Eye (tissue), 1 donor: ENCODE results near the gene NTRK2.

Experiments used
- DNase-seq: peaks from one replicate; pipeline ENCODE4 v3.0.0-alpha.2; 2015

NTRK2 gene

DNA sequence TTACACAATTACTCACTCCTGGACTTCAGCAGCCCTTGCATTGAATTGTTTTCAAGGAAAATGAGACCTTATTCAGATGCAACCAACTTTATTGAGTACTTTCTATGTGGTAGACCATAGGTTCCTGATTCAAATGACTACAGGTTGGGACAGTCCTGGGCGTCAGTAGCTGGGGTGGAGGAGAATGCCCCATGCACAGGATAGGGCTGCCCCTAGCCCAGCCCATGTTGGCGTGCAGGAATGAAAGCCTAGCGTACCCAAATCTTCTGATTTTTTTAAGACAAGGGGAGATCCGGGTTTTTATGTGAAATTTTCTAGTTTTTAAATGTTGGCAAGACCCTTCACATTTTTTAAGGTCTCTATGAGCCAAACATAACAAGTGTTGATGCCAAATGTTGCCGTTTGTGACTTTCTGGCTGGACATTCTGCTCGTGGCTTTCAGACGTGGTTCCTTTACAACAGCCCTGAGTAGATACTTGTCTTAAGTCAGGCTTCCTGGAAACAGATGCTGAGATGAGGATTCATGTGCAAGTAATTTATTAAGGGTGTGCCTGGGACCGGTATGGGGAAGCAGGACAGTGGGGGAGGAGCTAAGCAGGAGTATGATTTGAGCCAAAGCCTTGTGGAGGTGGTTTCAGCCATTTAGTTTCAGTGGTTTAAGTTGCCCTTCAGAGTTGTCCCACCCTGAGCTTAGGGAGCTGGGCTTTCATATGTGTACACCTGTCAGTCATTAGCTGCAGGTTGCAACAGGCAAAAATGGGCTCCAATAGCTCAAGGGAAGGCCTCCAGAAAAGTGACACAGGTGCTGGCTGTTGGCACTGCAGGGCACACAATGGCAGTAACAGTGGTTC is 154.1 kb downstream of the NTRK2 start:
- DNase-seq: peak; percentile 52

DNA sequence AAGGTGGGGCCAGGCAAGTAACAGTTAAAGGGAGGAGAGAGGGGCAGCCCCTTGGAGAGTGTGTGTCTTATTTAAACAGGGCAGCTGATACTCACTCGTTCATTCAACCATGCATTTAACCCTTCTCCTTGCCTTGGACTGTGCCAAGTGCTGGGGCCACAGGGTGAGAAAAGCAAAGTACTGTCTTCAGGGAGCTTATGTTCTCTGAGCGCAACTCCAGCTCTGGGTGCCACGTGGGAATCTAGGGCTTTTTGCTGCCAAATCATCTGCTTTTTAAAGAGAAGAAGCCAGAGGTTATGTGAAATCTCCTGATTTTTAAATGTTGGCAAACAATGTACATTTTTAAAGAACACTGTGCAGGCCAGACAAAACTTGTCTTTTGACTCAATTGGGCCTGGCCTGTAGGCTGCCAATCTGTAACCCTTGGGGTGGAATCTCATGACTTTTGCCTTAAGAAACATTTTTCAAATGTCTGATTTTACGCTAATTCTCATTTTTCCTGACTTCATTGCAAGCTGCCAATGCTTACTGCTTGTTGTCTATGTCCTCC is 157.8 kb downstream of the NTRK2 start:
- no peak for DNase-seq

DNA sequence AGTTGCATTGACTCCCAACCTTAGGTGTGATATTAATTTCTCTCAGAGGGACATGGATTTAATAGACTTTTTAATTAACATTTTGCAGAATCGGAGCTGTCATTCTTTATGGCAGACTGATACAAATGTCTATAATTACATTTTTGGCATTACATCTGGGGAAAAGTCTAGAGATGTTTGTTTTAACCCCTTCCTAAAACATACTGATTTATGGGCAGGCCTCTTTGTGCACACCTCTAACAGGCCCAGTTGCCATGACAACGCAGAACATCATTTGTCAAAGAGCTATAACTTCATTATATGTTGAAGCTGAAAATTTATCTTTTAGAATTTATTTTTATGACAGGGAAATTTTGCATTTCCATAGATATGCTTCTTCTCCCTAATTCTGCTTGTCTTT is 158.5 kb downstream of the NTRK2 start:
- no peak for DNase-seq

DNA sequence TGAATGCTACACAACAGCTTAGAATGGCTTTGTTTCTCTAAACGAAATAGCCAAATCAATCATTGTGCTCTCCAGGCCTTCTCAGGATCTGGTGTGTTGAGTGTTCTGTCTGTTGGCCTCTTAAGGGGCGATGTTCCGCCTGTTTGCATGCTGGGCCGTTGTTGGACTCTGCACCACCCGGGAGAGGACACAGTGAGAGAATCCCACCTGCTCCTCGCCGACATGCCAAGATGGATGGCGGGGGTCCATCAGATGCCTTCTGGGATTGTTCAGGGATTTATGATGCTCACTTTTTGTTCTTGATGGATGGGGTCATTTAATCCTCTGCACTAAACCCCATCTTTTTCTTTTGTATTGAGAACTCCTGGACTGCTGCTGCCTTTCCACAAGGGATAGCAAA is 159.9 kb downstream of the NTRK2 start:
- no peak for DNase-seq

DNA sequence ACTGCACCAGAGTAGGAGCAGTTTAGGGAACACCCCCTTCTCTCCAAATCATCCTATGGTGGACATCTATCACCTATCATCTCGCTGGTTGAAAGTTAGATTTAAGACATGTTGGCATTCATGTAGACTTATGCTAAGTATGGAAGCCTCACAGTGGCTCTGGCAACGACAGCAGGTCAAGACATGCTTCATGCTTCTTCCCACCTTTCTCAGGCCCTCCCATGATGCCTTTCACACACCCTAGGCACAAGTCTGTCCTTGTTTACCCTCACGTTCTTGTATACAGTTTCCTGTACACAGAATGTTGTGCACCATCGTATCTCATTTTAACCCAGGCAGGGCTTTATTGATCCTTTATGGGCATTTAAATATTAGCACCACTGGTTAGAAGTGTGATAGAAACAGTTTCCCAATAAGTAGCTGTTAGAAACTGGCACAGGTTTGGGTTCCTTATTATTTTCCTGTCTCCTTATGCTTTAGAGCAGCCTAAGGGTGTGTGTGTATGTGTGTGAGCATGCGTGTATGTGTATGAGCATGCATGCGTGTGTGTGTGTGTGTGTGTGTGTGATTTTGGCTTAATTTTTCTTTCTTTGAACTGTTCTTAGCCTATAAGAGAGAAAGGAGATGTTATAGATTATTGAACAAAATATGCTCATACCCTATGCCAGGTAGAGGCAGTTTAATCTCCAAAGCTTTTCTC is 160.6 kb downstream of the NTRK2 start:
- DNase-seq: no peak

DNA sequence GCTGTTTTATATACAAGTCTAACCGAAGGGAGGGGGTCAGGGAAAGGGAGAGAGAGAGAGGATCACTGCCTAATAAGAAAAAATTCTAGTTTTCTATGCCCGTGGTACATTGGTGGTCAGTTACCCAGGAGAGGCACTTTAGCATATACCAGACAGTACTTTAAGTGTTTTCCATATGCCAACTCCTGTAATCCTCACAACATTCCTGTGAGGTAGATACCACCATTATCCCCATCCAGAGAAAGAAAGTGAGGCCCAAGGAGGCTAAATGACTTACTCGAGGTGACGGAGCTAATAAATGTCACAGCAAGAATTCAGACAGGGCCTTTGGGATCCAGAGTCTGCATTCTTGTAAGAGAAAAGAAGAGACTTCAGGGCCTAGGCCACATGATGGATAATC is 161.8 kb downstream of the NTRK2 start:
- peak; percentile 65 for DNase-seq

DNA sequence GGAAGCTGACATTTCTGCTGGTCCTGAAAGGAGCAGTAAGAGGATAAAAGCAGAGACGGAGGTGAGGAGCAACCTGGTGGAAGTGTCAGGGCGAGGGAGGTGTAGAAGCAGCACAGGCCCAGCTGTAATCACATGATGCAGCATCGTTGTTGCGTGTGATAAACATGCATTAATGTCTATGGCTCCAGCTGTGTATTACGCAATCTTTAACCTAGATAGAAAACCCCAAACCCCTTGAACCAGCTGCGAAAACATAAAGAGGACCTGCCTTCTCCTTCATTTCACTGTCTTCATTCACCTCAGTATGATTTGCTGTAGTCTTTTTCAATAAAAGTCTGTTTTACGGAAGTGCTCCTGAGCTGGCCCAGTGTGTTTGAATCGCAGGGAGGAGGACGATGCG is 162.9 kb downstream of the NTRK2 start:
- no peak for DNase-seq

DNA sequence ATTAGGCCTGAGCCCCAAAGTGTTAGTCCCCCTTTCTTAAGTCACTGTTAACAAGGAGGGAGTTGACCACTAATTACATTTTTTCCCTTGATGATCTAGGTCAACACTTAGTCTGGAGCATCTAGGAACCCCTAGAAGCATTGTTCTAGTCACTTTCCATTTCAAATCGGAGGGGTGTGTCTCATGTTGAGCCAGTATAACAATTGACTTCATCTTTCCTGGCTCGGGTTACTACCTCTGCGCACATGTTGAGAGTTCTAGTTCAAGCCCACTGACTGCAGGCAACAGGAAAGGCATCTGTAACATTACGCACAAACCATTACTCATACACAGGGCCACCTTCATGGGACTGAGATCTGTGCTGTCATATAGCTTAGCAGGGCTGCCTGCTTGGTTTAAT is 164.9 kb downstream of the NTRK2 start:
- DNase-seq: no peak

DNA sequence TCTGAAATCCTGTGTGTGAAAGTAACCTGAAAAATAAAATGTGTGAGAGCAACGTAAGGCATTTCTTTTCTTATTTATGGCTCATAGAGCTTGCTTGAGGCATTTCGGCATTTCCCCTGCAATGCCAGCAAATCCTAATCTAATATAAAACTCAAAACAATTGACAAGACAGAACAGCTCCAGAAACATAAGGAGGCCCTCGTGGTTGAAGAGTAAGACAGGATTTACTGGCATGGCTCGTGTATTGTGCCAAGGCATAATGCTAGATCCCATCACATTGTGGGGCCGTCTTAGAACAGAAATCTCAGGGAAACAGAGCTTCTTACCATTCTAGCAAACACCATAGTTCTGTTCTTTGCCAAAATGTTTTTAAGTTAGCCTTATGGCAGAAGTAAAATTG is 166.2 kb downstream of the NTRK2 start:
- no peak for DNase-seq

DNA sequence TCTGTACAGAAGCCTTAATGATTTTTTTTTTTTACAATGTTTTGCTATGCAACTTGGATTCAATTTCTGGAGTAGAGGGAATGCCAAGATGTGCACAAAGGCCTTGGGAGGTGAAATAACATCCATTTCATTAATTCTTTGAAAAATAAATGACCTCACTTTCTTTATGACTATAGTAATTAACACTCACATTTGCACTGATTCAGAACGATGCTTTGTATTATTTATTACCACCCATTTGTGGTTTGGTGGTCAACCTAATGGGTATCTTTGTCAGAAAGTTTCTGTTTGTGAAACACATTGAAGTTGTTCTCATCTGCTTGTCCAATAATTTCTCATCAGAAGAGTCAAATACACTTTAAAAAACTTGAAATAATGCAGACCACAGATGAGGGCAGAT is 169.3 kb downstream of the NTRK2 start:
- no peak for DNase-seq

DNA sequence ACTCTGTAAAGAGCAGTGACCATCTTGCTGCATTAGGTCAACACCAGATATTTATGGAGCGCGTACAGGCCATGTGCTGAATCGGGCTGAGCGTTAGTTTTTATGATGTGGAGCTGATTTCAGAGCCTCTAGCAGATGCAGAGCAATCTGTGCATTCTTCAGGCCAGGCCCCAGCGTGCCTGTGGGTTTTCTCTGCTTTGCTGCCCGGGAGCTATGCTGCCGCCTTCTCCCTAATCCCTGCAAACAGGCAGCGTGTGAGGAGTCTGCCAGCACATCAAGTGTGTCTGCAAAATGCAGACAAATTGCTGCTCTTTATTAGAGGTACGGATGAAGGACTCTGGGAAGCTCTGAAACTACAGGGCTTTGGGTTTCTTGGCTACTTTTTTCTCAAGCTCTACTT is 170.0 kb downstream of the NTRK2 start:
- DNase-seq: peak; percentile 72

DNA sequence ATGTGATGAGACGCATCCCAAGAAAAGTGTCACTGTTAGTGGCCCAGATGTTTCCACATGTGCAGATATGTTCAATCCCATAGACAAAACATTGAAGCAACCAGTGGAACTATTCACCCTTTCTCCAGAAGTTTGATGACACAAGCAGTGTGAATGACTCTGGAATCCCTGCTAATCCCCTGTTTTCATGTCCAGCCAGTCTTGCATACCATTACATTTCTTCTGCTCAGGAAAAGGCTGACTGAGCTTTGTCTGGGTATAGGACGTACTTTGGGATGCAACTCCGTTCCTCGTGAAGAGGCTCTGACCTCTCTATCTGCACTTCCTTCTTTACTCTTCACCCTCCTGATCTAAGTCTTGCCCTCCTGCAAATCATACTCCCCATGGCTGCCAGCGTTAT is 172.4 kb downstream of the NTRK2 start:
- no peak for DNase-seq

DNA sequence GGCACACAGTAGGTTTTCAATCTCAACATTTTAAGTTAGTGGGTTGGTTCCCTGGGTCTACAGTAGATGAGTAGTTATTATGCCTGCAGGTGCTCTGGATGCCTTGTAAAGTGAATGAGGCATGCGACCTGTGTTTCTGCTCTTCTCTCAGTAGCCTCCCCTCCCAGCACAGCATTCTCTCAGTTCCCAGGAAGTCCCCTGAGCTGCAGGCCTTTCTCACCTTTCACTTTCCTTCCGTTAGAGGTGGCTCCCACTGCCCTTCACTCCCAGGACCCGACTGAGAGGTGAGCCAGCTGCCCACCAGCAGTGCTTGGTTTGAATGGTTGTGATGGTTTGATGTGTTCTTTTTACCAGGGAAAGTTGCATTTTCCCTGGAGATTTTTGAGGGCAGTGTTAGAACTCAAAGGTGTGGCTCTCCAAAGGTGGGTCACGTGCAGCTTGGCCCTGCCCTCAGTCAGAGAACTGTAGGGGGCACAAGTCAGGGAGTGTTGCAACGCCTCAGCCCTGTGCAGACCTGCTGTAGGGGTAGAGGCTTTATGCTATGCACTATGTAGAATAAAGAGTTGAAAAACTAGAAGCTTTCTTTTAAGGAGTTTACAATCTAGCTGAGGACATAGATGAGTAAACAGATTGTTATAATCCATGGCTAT is 173.8 kb downstream of the NTRK2 start:
- no peak for DNase-seq

DNA sequence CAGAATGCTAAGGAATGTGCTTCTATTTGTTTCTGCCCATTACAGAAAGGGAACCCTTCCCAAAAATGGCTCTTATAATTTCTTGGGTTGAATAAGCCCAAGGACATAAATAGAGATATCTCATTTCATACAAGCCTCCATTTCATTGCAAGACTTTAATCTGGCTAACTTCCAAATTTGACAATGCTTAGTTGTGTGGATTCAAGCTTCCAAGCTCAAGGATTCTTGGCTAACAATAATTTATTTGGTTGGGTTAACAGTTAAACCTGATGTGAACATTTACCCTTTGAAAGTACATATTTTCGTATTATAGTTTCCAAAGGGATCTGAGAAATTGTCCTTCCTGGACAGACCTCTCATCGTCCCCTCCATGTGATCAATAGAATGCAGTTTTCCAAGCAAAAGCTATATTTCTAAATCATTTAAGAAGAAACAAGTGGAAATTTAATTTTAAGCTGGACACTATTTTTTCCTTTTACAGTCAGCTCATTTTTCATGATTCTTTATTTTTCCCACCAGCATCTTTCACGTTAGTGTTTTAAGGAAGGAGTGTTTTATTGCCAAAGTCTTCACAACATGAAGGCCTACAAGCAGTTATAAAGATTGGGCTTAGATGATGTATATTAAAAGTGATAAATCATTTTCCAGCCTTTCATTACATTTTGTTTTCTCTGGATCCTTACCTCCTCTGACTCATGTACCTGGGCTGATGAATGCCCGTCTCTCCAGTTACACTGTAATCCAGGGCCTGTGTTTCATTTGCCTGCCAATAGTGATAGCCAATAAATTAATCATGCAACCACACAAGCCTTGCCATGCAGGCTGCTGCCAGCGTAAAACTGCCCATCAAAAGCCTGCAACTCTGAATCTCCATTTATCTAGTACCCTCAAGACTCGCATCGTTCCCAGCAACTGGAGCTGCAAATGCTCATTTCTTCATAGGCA is 176.7 kb downstream of the NTRK2 start:
- peak; percentile 3 for DNase-seq

DNA sequence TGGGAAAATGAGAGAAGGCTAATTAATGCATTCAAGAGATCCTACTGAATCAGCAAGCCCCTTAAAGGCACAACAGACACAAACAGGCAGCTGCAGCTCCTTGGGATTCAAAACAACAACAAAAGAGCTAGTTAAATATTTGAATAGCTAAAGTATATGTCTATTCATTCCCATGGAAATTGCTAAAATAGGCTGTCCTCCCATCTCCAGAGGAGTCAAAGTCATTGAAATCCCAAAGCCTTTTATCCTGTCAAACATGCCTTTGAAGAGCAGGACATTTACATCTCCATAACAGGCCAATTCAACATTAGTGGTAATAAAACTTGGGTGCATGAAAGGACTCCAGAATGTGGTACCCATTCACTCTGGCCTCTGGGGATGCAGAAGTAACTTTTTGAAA is 177.4 kb downstream of the NTRK2 start:
- DNase-seq: no peak

DNA sequence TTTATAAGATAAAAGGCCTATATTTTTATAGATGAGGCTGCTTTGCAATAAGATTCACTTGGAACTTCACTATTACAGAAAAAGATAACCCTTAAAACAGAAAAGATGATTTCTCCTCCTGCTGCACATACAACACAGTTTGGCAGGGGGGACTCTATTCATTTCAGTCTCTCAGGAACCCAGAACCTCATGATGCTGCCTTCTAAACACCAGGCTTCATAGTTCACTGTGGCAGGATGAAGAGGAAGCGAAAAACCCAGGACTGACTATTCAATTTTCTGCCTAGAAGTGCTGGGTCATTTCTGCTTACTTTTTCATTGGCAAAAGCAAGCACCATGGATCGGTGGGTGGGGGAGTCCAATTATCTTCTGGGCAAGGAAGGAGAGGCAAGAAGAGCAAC is 179.5 kb downstream of the NTRK2 start:
- DNase-seq: no peak

DNA sequence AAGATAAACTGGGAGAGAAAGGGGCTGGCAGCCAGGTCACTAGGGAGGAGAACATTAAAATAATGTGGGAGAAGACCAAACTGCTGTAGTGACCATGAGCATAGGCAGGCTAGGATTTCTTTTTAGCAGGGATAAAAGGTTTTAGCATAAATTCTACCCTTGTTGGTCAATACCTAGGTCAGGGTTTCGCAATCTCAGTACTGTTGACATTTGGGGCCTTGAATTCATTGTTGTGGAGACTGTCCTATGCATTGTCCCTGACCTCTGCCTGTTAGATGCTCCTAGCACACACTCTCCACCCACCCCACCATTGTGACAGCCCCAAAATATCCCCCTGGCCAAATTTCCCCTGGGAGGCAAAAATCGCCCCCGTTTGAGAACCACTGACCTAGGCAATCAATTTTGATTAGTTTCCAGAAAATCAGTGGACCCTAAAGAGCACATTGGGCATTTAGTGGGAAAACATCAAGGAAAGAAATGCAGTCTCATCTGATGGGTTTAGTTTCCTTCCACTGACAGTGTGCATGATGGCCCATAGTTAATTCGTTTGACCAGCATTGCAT is 181.4 kb downstream of the NTRK2 start:
- peak; percentile 90 for DNase-seq

DNA sequence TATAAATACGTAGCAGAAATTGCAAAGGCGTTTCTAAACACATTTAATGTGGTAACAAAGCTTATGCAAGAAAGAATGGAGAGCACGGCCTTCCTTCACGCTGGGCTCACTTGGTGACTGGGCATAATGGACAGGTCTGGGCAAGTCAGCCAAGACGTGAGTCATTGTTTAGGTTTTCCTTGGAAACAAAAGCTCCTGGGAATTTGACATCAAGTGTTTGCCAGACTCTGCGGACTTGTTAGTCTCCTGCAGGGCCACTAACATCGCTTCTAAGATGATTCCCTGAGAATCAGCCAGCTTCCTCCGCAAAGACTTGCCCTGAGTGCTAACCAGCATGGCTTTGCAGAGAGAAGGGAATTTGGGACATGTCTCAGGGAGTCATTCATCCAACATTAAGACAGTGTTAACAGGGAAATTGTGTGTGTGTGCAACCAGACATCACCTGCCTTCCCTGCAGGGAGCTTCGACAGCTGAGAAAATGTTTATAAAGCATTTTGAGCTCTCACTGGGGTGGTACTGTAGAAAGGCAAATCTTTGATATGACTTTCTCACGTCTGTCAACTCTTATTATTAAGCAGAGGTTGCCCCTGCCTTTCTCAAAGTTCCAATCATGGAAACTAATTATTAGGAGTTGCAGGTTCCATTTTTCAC is 182.5 kb downstream of the NTRK2 start:
- peak; percentile 84 for DNase-seq

DNA sequence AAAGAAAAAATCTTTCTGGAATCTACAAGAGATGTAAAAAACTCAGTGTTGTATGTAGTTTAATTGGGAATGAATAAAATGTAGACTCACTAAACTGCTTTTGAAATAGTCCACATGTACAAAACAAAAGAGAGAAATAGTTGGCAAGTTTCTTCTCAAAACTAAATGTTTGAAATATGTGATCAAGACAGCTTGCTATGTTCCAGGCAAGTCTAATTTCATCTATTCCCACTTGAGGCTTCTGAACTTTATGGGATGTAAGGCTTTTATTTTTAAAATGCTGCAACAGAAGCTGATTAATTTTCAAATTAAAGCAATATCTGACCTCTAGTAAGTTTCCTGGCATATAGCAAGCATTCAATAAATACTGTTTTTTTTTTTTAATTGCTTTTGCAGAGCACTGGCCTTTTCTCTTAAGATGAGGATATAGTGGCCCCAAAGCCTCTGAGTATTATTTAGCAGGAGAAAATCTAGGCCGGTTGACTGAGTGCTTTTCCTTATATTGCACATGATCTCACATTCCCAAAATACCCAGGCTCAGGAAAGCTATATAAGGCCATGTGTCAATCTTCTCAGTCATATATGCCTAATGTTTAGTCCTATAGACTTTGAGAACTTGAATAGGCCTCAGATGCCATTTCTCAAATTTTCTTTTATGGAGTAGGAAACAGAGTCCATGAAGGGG is 183.2 kb downstream of the NTRK2 start:
- peak; percentile 8 for DNase-seq

DNA sequence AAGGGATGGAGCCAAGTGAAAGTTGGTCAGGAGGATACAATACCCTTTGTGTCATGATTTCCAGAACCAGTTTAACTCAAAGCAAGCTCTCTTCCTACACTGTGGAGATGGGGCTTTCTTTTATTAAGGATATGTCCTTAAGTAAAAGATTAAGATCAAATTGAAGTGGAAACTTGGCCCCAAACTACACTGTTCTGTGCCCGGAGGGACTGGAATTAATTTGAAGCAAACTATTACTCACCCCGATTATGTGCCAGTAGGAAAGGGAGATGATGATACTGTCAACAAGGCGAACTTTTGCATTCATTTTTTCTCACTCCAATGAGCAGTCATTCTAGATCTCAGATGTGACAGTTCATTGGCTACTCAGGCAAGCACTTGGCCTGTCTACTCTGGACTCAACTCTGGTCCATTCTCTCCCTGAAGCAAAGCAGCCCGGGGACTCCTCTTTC is 186.7 kb downstream of the NTRK2 start:
- DNase-seq: peak; percentile 44

DNA sequence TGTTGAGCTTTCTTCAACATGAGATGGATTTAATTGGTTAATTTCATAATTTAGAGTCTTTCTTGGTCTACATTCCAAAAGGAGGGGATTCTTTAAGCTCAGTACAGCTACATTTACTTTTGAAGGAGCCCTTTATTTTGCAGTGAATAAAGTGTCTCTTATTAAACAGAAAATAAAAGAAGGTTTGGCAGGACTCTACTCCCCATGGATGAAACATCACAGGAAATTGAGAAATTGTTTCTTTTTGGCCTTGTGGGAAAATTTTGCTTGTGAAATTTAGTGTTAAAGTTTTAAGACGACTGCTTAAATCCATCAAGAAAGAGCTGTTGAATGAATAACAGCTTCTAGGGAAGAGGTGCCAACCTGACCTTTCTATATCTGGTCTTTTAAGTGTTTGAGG is 187.7 kb downstream of the NTRK2 start:
- no peak for DNase-seq
